ENCODE data around the gene KCNK13.

Gene KCNK13

DNA sequence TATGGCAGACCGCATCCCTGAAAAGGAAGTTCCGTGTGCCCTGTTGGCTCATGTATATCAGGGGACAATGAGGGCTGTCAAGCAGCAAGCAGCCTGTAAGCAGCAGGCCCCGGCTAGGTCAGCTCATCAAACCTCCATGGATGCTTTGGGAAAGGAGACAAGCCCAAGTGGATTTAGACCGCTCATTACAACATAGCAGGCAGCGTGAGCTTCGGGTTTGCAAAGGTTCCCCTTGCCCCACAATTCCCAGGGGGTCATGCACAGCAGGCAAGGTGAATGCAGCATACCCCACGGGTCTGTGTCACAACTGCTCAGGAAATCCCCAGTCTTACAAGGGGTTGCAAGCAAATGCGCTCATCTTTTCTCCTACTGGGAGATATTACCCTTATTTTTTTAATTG, 54.6 kb downstream of the KCNK13 start:
- TF ChIP-seq, protein P1, sequence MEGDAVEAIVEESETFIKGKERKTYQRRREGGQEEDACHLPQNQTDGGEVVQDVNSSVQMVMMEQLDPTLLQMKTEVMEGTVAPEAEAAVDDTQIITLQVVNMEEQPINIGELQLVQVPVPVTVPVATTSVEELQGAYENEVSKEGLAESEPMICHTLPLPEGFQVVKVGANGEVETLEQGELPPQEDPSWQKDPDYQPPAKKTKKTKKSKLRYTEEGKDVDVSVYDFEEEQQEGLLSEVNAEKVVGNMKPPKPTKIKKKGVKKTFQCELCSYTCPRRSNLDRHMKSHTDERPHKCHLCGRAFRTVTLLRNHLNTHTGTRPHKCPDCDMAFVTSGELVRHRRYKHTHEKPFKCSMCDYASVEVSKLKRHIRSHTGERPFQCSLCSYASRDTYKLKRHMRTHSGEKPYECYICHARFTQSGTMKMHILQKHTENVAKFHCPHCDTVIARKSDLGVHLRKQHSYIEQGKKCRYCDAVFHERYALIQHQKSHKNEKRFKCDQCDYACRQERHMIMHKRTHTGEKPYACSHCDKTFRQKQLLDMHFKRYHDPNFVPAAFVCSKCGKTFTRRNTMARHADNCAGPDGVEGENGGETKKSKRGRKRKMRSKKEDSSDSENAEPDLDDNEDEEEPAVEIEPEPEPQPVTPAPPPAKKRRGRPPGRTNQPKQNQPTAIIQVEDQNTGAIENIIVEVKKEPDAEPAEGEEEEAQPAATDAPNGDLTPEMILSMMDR (IDR thresholded peaks at IDR 0.05; ENCODE audit: low read depth, low read length), result no peak
- H3K4me3 ChIP-seq (replicated peaks in 1 of 2; ENCODE audit: low read depth in 2 of 2, low read length in 2 of 2), result no peak overlapping the region
- no peak for DNase-seq (ENCODE audit: low read depth in 2 of 2)

DNA sequence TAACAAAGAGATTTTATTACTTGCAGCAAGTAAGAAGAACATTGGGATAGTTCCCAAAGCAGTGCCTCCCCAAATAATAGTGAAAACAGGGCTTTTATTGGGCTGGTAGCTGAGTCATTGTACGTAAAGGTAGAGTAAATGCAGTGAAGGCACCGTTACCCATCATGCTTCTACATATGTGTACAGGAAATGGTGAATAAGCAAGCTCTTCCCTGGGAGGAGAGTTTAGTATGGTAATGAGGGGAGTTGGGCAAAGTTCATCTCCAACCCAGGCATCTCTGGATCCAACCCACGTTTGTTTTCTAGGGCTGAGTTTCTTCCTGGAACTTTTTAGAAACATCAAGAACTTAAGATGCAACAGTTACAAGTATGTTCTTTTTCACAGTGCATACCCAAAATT, 56.2 kb downstream of the KCNK13 start:
- no peak overlapping the region for H3K4me3 ChIP-seq (replicated peaks in 1 of 2; ENCODE audit: low read depth in 2 of 2, low read length in 2 of 2)
- DNase-seq (ENCODE audit: low read depth in 2 of 2), result no peak
- TF ChIP-seq, protein P1 (IDR thresholded peaks at IDR 0.05; ENCODE audit: low read depth, low read length), result no peak

DNA sequence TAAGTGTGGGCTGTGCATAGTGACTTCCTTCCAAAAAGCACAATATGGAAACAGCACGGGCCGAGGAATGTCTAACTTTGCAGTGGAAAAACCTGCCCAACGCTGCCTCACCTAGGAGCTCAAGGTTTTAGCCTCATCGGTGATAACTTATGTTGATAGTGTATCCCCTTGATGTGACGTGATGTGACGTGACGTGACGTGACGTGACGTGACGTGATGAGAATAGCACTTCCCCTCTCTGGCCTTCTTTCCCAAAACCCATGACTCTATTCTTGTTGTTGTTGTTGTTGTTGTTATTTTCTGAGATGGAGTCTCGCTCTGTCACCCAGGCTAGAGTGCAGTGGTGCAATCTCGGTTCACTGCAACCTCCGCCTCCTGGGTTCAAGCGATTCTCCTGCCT, 64.5 kb downstream of the KCNK13 start:
- TF ChIP-seq, protein P1 (IDR thresholded peaks at IDR 0.05; ENCODE audit: low read depth, low read length), result no peak
- no peak for DNase-seq (ENCODE audit: low read depth in 2 of 2)
- no peak overlapping the region for H3K4me3 ChIP-seq (replicated peaks in 1 of 2; ENCODE audit: low read depth in 2 of 2, low read length in 2 of 2)

DNA sequence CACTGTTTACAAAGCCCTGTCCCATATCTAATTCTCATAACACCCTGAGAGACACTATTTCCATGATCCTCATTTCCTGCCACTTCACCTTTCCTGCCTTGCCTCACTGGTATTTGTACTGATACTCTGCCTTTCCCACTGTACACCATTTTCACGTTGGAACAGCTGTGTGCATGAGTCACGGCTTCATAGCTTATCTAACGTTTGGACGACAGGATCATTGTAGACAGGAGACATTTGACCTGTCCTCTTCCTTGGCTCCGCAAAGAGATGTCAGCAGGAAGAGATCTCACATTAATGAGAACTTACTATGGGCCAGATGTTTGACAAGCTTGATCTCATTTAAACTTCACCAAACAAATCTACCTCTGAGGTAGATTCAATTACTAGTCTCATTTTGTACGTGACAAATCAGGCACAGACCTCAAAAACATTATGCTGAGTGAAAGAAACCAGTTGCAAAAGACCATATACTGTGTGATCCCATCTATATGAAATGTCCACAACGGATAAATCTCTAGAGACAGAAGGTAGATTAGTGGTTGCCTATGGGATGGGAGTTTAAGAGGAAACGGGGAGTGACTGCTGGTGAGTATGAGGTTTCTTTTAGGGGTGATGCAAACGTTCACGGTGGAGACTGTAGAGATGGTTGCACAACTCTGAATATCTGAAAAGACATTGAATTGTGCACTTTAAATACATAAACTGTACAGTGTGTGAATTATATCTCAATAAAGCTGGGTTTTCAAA, 71.2 kb downstream of the KCNK13 start:
- TF ChIP-seq, protein P1 (IDR thresholded peaks at IDR 0.05; ENCODE audit: low read depth, low read length), result no peak
- DNase-seq (ENCODE audit: low read depth in 2 of 2), result peak in 1 of 2 donors; percentile 58
- H3K4me3 ChIP-seq (replicated peaks in 1 of 2; ENCODE audit: low read depth in 2 of 2, low read length in 2 of 2), result no peak overlapping the region

DNA sequence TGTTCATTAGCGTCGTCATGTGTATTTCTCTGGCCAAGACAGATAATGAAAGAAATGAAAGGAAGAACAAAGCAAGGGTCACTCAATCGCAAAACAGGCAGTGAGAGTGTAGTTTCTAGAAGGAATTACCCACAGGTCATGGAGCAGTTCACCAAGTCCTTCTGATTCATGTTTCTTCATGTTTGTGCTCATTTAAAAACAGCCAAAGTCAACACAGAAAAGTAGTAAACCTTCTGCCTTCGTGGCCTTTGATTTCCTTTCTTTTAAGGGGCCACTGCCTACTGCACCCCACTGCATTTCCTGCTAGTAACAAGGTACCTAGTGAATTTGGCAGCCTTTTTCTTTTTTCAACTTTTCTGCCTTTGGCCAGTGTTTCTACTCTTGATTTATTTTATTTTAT, 75.1 kb downstream of the KCNK13 start:
- no peak overlapping the region for H3K4me3 ChIP-seq (replicated peaks in 1 of 2; ENCODE audit: low read depth in 2 of 2, low read length in 2 of 2)
- TF ChIP-seq, protein P1 (IDR thresholded peaks at IDR 0.05; ENCODE audit: low read depth, low read length), result no peak
- DNase-seq (ENCODE audit: low read depth in 2 of 2), result peak in 1 of 2 donors; percentile 53

DNA sequence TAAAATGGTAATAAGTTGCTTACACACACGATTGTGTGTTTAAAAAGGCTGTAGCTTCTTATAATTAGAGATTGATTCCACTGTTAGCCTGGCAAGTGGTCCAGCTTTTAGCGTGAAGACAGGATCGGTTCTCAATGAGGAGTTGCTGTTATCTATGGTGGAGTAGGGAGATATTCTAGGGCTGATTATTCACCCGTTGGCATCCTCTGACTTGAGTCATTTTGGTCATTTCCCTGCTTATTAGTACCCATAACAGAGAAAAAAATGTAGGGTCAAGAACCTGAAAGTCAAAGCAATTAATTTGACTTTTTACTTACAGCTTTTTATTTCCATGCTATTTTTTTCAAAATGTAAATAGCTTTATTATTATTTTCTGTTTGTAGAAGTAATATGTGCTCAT, 76.0 kb downstream of the KCNK13 start:
- no peak overlapping the region for H3K4me3 ChIP-seq (replicated peaks in 1 of 2; ENCODE audit: low read depth in 2 of 2, low read length in 2 of 2)
- TF ChIP-seq, protein P1 (IDR thresholded peaks at IDR 0.05; ENCODE audit: low read depth, low read length), result no peak
- peak in 1 of 2 donors; percentile 38 for DNase-seq (ENCODE audit: low read depth in 2 of 2)

DNA sequence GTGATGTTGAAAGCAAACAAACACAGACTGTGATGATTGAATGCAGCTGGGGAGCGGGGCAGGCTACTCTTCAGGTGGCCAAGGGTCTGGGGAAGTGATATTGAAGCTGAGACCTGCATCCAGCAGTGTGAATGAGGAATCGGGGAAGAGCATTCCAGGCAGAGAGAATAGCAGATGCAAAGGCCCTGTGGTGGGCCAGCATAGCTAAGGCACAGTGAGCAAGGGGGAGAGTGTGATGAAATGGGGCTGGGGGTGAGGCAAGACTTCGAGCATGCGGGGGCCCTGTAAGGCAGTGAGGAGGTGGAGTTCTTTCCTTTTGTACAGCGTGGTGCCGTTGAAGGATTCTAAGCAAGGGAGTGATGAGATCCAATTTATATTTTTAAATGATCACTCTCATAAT, 77.4 kb downstream of the KCNK13 start:
- TF ChIP-seq, protein P1 (IDR thresholded peaks at IDR 0.05; ENCODE audit: low read depth, low read length), result no peak
- no peak for DNase-seq (ENCODE audit: low read depth in 2 of 2)
- no peak overlapping the region for H3K4me3 ChIP-seq (replicated peaks in 1 of 2; ENCODE audit: low read depth in 2 of 2, low read length in 2 of 2)
